ENCODE results near the gene CCDC197. TPM values are rescaled to one million over a fixed set of nuclear protein-coding genes. Genes with fewer than 3 reads are reported as not detected.

Gene CCDC197
- total RNA-seq, 1 experiment from 2014 or later = not detected

- no peak overlapping the region for H3K14ac ChIP-seq (ENCODE audit: insufficient read depth, low read length)
- H3K27me3 ChIP-seq (ENCODE audit: insufficient read depth, low read length) = no peaks in the 10 kb centered on the region
- H3K27ac Mint-ChIP-seq = no peak overlapping the region
- H3K27me3 Mint-ChIP-seq (ENCODE audit: low read depth) = peaks cover 2% of the 10 kb centered on the region; the same call in 1 of the 2 replicates
- WGBS (ENCODE audit: extremely low coverage, insufficient read length, low lambda C conversion rate) = no CpG with 5 or more reads among the region's 6 CpGs
- DNase-seq = no peak
- no peak overlapping the region for H2BK120ac ChIP-seq (ENCODE audit: low read depth, low read length, poor library complexity, severe bottlenecking)
- no peaks in the 10 kb centered on the region for H4K20me1 ChIP-seq (ENCODE audit: control insufficient read depth, insufficient read depth, insufficient read length)
- no peak overlapping the region for H4K5ac ChIP-seq (ENCODE audit: insufficient read length, low read depth, low read length)
- no peaks in the 10 kb centered on the region for H3K79me1 ChIP-seq (ENCODE audit: insufficient read depth, low read depth, low read length, poor library complexity, severe bottlenecking)
- no peaks in the 10 kb centered on the region for H3K9me3 Mint-ChIP-seq
- no peak overlapping the region for H2BK15ac ChIP-seq (ENCODE audit: low read depth, low read length)
- H3K4me1 Mint-ChIP-seq = peaks cover 14 to 17% of the 10 kb centered on the region in 2 experiments
- no peak overlapping the region for H3K4me2 ChIP-seq (ENCODE audit: insufficient read depth, insufficient read length, low read length)
- TF ChIP-seq, protein P1, sequence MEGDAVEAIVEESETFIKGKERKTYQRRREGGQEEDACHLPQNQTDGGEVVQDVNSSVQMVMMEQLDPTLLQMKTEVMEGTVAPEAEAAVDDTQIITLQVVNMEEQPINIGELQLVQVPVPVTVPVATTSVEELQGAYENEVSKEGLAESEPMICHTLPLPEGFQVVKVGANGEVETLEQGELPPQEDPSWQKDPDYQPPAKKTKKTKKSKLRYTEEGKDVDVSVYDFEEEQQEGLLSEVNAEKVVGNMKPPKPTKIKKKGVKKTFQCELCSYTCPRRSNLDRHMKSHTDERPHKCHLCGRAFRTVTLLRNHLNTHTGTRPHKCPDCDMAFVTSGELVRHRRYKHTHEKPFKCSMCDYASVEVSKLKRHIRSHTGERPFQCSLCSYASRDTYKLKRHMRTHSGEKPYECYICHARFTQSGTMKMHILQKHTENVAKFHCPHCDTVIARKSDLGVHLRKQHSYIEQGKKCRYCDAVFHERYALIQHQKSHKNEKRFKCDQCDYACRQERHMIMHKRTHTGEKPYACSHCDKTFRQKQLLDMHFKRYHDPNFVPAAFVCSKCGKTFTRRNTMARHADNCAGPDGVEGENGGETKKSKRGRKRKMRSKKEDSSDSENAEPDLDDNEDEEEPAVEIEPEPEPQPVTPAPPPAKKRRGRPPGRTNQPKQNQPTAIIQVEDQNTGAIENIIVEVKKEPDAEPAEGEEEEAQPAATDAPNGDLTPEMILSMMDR (conservative IDR thresholded peaks at IDR 0.05) = no peak
- H2AFZ ChIP-seq (ENCODE audit: low read length) = no peak overlapping the region
- H3K9me3 ChIP-seq (ENCODE audit: control insufficient read depth, low read depth, low read length) = no peaks in the 10 kb centered on the region
- H3K79me2 ChIP-seq (ENCODE audit: insufficient read depth, low read length) = no peaks in the 10 kb centered on the region
- no peak overlapping the region for H3K4me3 Mint-ChIP-seq
- no peaks in the 10 kb centered on the region for H3K23me2 ChIP-seq (ENCODE audit: insufficient read length, low read depth, low read length, poor library complexity, severe bottlenecking)
- no peak overlapping the region for H4K91ac ChIP-seq (ENCODE audit: insufficient read length, low read depth, low read length)
- no peak overlapping the region for H4K8ac ChIP-seq (replicated peaks; ENCODE audit: insufficient read length, low read depth, low read length)
- H3T11ph ChIP-seq (ENCODE audit: low read length) = no peak overlapping the region
- H3K23ac ChIP-seq (ENCODE audit: insufficient read length, low read depth, low read length) = no peak overlapping the region
- H2AK5ac ChIP-seq (ENCODE audit: insufficient read length, low read length) = no peak overlapping the region
- H3K9ac ChIP-seq (ENCODE audit: extremely low read depth, insufficient read length, low read length) = no peak overlapping the region
- no peak overlapping the region for H3K27ac ChIP-seq (ENCODE audit: insufficient read length, low read depth, low read length)
- no peak overlapping the region for H2BK12ac ChIP-seq (ENCODE audit: insufficient read length, low read depth, low read length)
- no peak overlapping the region for H3K4ac ChIP-seq (ENCODE audit: low read depth, low read length)
- H3K56ac ChIP-seq (ENCODE audit: insufficient read length, low read depth, low read length) = no peak overlapping the region
- no peaks in the 10 kb centered on the region; the same call in 1 of the 2 replicates for H3K4me1 ChIP-seq (ENCODE audit: insufficient read depth, low read length)
- H3K18ac ChIP-seq (ENCODE audit: insufficient read length, low read depth, low read length) = no peak overlapping the region
- no peaks in the 10 kb centered on the region for H3K36me3 Mint-ChIP-seq (ENCODE audit: insufficient read depth in 1 of 3, low read depth in 3 of 3)
- no peak overlapping the region for H2BK20ac ChIP-seq (ENCODE audit: low read depth, low read length, poor library complexity, severe bottlenecking)
- H2BK5ac ChIP-seq (ENCODE audit: insufficient read length, low read length) = no peak overlapping the region
Measured at GRCh38 chr14:93973607-93974006, 23.5 kb upstream of the CCDC197 start.

Measured in H9 (cell line).